Neuronal stem cell (in vitro differentiated cells): Measurements from ENCODE around the gene RAP1GDS1.

Source experiments
- DNase-seq: peaks from one replicate; pipeline ENCODE4 v3.0.0-alpha.2; 2013; ENCODE audit warnings: low spot score
- H2AFZ ChIP-seq: one replicate; pipeline ENCODE4 v1.6.1; 2013; ENCODE audit warnings: mild to moderate bottlenecking, low read length, inconsistent platforms
- H2AK5ac ChIP-seq: 2 replicates; pipeline ENCODE4 v1.6.1; 2013; ENCODE audit warnings: low read depth, mild to moderate bottlenecking, inconsistent platforms, low read length, moderate library complexity, mixed read lengths
- H2BK120ac ChIP-seq: 2 replicates; pipeline ENCODE4 v1.6.1; 2013; ENCODE audit warnings: low read depth, mild to moderate bottlenecking, inconsistent platforms, low read length, moderate library complexity, mixed read lengths
- H2BK12ac ChIP-seq: one replicate; pipeline ENCODE4 v1.6.1; 2013; ENCODE audit warnings: low read length, inconsistent platforms
- H2BK15ac ChIP-seq: 2 replicates; pipeline ENCODE4 v1.6.1; 2013; ENCODE audit warnings: mild to moderate bottlenecking, low read length, inconsistent platforms, mixed read lengths
- H2BK5ac ChIP-seq: one replicate; pipeline ENCODE4 v1.6.1; 2013; ENCODE audit warnings: inconsistent platforms, mild to moderate bottlenecking, low read length, moderate library complexity
- H3K14ac ChIP-seq: one replicate; pipeline ENCODE4 v1.6.1; 2013; ENCODE audit warnings: low read length, inconsistent platforms
- H3K18ac ChIP-seq: 2 replicates; pipeline ENCODE4 v1.6.1; 2013; ENCODE audit warnings: low read length, inconsistent platforms
- H3K23ac ChIP-seq: 2 replicates; pipeline ENCODE4 v1.6.1; 2013; ENCODE audit warnings: low read depth, mild to moderate bottlenecking, mixed read lengths, low read length, inconsistent platforms; ENCODE audit not compliant: poor library complexity
- H3K27ac ChIP-seq: replicated peaks from 3 replicates; pipeline ENCODE4 v1.5.1; 2013; ENCODE audit warnings: low read length, inconsistent platforms
- H3K27me3 ChIP-seq, 3 experiments: 2 replicates each; pipeline ENCODE4 v1.6.1; 2013; ENCODE audit warnings: low read length in 3 of 3, mild to moderate bottlenecking in 2 of 3, inconsistent platforms in 1 of 3, low read depth in 1 of 3, mixed read lengths in 1 of 3, moderate library complexity in 1 of 3; ENCODE audit not compliant: control insufficient read depth in 3 of 3, insufficient read depth in 3 of 3
- H3K36me3 ChIP-seq, 2 donors: replicated peaks in 1 of 2; 2 replicates each; pipeline ENCODE4 v1.6.1; 2013; ENCODE audit warnings: low read length in 2 of 2; ENCODE audit not compliant: control insufficient read depth in 2 of 2, insufficient read depth in 2 of 2
- H3K4ac ChIP-seq: 2 replicates; pipeline ENCODE4 v1.6.1; 2013; ENCODE audit warnings: inconsistent platforms, mild to moderate bottlenecking, low read length, moderate library complexity
- H3K4me1 ChIP-seq, 2 donors: 1 replicate in 1 of 2; 2 replicates in 1 of 2; pipeline ENCODE4 v1.6.1; 2013; ENCODE audit warnings: low read length in 2 of 2, low read depth in 1 of 2; ENCODE audit not compliant: control insufficient read depth in 2 of 2, insufficient read depth in 1 of 2
- H3K4me2 ChIP-seq: one replicate; pipeline ENCODE4 v1.6.1; 2013; ENCODE audit warnings: mild to moderate bottlenecking, low read length, inconsistent platforms; ENCODE audit not compliant: insufficient read depth, poor library complexity, severe bottlenecking
- H3K4me3 ChIP-seq, 2 donors: 2 replicates each; pipeline ENCODE4 v1.5.1; 2013; ENCODE audit warnings: low read length in 2 of 2, mild to moderate bottlenecking in 2 of 2, inconsistent platforms in 1 of 2, moderate library complexity in 1 of 2
- H3K79me1 ChIP-seq: one replicate; pipeline ENCODE4 v1.6.1; 2013; ENCODE audit warnings: low read depth, mild to moderate bottlenecking, inconsistent platforms, low read length, moderate library complexity
- H3K9ac ChIP-seq: one replicate; pipeline ENCODE4 v1.6.1; 2013; ENCODE audit warnings: mild to moderate bottlenecking, low read depth, low read length, inconsistent platforms; ENCODE audit not compliant: poor library complexity
- H3K9me3 ChIP-seq, 2 donors: replicated peaks in 1 of 2; 2 replicates each; pipeline versions ENCODE3 to v1.6.1; 2013; ENCODE audit warnings: low read length in 2 of 2, mild to moderate bottlenecking in 2 of 2, inconsistent platforms in 1 of 2, low read depth in 1 of 2, mixed read lengths in 1 of 2, moderate library complexity in 1 of 2; ENCODE audit not compliant: control insufficient read depth in 2 of 2, insufficient read depth in 1 of 2
- H4K8ac ChIP-seq: one replicate; pipeline ENCODE4 v1.6.1; 2013; ENCODE audit warnings: low read depth, mild to moderate bottlenecking, inconsistent platforms, low read length, moderate library complexity
- H4K91ac ChIP-seq: one replicate; pipeline ENCODE4 v1.6.1; 2013; ENCODE audit warnings: low read length, low read depth, mild to moderate bottlenecking, inconsistent platforms; ENCODE audit not compliant: poor library complexity
- WGBS, 2 donors: extraction: QIAGEN DNeasy Blood & Tissue Kit; methylation state at CpG; one replicate each; pipeline ENCODE4 v1.1.7; 2013; ENCODE audit warnings: missing lambda C conversion rate in 2 of 2, mixed read lengths in 1 of 2; ENCODE audit not compliant: insufficient read length in 2 of 2, insufficient replicate concordance in 1 of 2; ENCODE audit errors: extremely low coverage in 2 of 2; 5-methylcytosine and 5-hydroxymethylcytosine counted together

Gene RAP1GDS1

DNA sequence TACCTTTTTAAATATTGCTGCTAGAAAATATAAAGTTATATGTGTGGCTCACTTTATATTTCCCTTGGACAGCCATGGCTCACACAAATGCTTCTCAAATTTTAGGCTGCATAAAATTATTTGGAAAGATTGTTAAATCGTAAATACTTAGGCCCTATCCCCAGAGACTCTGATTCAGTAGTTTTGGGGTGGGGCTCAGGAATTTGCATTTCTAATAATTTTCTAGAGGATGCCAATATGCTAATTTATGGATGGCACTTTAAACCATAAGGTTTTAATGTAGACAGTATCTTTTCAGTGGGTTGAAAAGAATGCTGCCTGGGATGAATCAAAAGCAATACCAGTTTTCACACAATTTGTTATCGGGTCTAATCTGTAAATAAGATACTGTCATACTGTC, 49.7 kb downstream of the RAP1GDS1 start:
- Histone ChIP-seq H2BK120ac (no peak overlapping the region), H2BK15ac (no peak overlapping the region), H4K8ac (no peak overlapping the region), H3K23ac (no peak overlapping the region), H3K9me3 (no peaks in the 10 kb centered on the region), H3K27me3 (no peaks in the 10 kb centered on the region), H3K9ac (no peak overlapping the region), H3K27ac (no peak overlapping the region), H2AK5ac (no peak overlapping the region), H3K79me1 (no peaks in the 10 kb centered on the region), H2AFZ (no peak overlapping the region), H3K4me2 (no peak overlapping the region), H3K4ac (no peak overlapping the region), H3K36me3 (no peaks in the 10 kb centered on the region), H2BK12ac (no peak overlapping the region), H2BK5ac (no peak overlapping the region), H3K4me1 (no peaks in the 10 kb centered on the region), H3K4me3 (no peak overlapping the region), H4K91ac (no peak overlapping the region), H3K14ac (no peak overlapping the region), H3K18ac (no peak overlapping the region)
- no CpG with 5 or more reads among the region's 2 CpGs for WGBS, 2 donors
- DNase-seq = no peak

DNA sequence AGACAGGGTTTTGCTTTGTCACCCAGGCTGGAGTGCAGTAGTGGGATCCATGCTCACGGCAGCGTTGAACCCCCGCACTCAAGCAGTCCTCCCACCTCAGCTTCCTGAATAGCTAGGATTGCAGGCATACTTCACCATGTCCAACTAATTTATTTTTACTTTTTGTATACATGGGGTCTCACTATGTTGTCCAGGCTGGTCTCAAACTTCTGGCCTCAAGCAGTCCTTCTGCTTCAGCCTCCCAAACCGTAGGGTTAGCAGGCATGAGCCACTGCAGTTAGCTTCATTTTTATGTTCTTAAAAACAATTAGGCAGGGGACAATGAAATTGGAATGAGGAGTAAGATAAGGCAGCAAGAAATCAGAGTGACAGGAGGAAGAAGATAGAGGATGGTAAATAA, 50.5 kb downstream of the RAP1GDS1 start:
- Histone ChIP-seq H3K18ac (no peak overlapping the region), H3K79me1 (no peaks in the 10 kb centered on the region), H3K23ac (no peak overlapping the region), H4K8ac (no peak overlapping the region), H3K14ac (no peak overlapping the region), H2BK120ac (no peak overlapping the region), H4K91ac (no peak overlapping the region), H3K36me3 (no peaks in the 10 kb centered on the region), H3K4me1 (no peaks in the 10 kb centered on the region), H2AK5ac (no peak overlapping the region), H3K27ac (no peak overlapping the region), H3K4me2 (no peak overlapping the region), H3K9me3 (peaks cover 0 to 2% of the 10 kb centered on the region in 2 donors), H3K4me3 (no peak overlapping the region), H3K4ac (no peak overlapping the region), H2BK5ac (no peak overlapping the region), H3K9ac (no peak overlapping the region), H2BK15ac (no peak overlapping the region), H2AFZ (no peak overlapping the region), H3K27me3 (no peaks in the 10 kb centered on the region), H2BK12ac (no peak overlapping the region)
- no peak for DNase-seq
- WGBS, 2 donors = no CpG with 5 or more reads among the region's 4 CpGs

DNA sequence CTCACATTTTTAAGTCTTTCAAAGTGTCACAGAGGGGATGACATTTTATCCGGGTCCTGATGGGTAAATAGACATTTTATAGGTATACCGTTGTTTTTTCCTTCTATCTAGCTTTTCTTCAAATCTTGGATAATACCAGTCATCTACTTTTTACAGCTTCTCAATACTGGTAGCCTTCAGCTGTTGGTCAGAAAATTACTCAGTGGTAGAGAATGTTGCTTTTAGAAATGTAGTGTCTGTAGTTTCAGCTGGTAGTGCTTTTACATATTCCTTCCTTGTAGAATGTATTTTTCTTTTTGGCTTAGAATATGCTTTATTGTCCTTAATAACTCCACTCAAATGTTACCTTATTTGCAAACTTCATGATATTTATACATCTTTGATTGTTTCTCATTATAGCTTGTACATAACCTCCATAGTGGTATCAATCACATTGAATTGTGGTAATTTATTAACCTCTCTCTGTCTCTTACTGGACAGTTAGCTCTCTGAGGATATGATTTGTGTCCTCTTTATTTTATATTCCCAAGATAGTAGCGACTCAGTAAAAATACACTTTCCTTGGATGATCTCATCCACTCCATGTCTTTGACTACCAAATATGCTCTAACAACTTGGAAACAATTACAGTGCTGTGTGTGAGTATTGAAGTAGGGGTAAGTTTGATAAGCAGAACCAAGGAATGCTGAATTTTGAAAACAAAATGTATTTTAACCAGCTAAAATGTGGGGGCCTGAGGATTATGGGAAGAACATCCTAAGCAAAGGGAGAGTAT, 53.8 kb downstream of the RAP1GDS1 start:
- no peak overlapping the region for H2BK12ac ChIP-seq
- H3K79me1 ChIP-seq = no peaks in the 10 kb centered on the region
- peaks cover 3 to 5% of the 10 kb centered on the region in 2 donors for H3K9me3 ChIP-seq
- DNase-seq = no peak
- no peak overlapping the region for H2BK120ac ChIP-seq
- H3K27me3 ChIP-seq = no peaks in the 10 kb centered on the region
- no peak overlapping the region for H3K9ac ChIP-seq
- no peak overlapping the region for H3K23ac ChIP-seq
- H3K36me3 ChIP-seq = no peaks in the 10 kb centered on the region
- H3K4me1 ChIP-seq = no peaks in the 10 kb centered on the region
- no peak overlapping the region for H3K18ac ChIP-seq
- H3K27ac ChIP-seq = no peak overlapping the region
- H3K14ac ChIP-seq = no peak overlapping the region
- H2BK5ac ChIP-seq = no peak overlapping the region
- H3K4me3 ChIP-seq = no peak overlapping the region
- no peak overlapping the region for H3K4ac ChIP-seq
- no peak overlapping the region for H4K91ac ChIP-seq
- H2AK5ac ChIP-seq = no peak overlapping the region
- WGBS, 2 donors = no CpG with 5 or more reads among the region's 3 CpGs
- no peak overlapping the region for H2BK15ac ChIP-seq
- H4K8ac ChIP-seq = no peak overlapping the region
- H3K4me2 ChIP-seq = no peak overlapping the region
- no peak overlapping the region for H2AFZ ChIP-seq

DNA sequence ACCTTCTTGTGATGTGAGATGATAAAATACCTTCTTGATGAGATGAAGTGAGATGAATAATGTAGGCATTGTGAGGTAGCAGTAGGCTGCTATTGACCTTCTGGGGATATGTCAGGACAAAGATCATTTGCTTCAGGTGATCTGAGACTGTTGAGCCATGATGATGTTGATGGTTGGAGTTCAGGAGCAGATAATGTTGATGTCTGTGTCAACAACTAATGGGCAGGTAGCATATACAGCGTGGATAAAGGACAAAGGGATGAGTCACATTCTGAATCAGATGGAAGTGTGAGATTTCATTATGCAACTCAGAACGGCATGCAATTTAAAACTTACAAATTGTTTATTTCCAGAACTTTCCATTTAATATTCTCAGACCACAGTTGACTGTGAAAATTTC, 57.3 kb downstream of the RAP1GDS1 start:
- H3K4me3 ChIP-seq = no peak overlapping the region

More for the DNA sequence above, 57.3 kb downstream of the RAP1GDS1 start:
- no peak for DNase-seq
- no CpG with 5 or more reads among the region's 2 CpGs for WGBS, 2 donors
- H3K4me2 ChIP-seq = no peak overlapping the region
- H4K8ac ChIP-seq = no peak overlapping the region
- H3K23ac ChIP-seq = no peak overlapping the region
- no peak overlapping the region for H3K14ac ChIP-seq
- no peak overlapping the region for H3K9ac ChIP-seq
- H3K9me3 ChIP-seq = peaks cover 3 to 5% of the 10 kb centered on the region in 2 donors
- H3K27ac ChIP-seq = no peak overlapping the region
- H2BK5ac ChIP-seq = no peak overlapping the region
- H3K4me1 ChIP-seq = no peaks in the 10 kb centered on the region
- H2AFZ ChIP-seq = no peak overlapping the region
- no peak overlapping the region for H2AK5ac ChIP-seq
- H3K4ac ChIP-seq = no peak overlapping the region
- no peaks in the 10 kb centered on the region for H3K79me1 ChIP-seq
- H3K27me3 ChIP-seq = no peaks in the 10 kb centered on the region
- H4K91ac ChIP-seq = no peak overlapping the region
- H2BK15ac ChIP-seq = no peak overlapping the region
- no peak overlapping the region for H3K18ac ChIP-seq
- H2BK120ac ChIP-seq = no peak overlapping the region
- H3K36me3 ChIP-seq = no peaks in the 10 kb centered on the region
- H2BK12ac ChIP-seq = no peak overlapping the region
